Activated CD8-positive, alpha-beta memory T cell treated with anti-CD3 and anti-CD28 coated beads for 48 hours (primary cell): ENCODE results near the gene DOCK10.

Experiments used
- DNase-seq, 3 experiments: peaks; one replicate each; pipeline ENCODE4 v3.0.0-alpha.2; 2020; ENCODE audit warnings: low read depth in 2 of 3, low spot score in 2 of 3

Gene DOCK10

DNA sequence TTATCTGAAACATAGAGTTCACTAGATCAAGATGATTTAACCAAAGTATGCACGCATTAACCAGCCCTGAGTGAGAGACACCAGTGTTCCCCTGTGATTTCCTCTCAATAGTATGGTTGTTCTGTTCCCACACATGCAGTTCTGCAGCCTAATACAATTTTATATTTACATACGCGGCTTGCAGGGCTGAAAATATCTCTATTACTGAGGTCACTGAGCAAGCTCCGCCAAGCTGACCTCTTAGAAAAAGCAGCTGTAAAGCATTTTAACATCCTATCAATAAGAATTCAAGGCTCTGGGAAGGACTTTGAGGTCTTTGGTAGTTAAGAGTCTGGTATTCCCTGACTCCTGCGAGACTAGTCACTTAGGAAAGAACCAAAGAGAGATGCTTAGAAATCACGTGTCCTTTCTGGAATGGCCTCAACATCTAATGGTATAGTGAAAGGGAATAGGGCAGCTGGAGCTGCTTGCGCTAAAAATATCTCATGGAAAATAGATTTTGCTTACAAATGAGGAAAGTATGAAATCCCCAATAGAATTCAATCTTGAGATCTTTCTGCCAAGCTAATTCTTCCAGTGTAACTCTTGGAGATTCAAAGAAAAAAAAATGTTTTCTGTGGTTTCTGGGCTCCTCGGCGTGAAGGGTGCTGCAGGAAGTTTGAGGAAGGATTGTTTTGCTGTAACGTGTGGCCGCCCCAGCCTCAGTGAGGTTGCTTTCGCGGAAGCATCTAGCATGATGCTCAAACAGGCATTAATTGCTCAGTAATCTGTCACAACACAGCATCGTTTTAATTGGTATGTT, 59.2 kb downstream of the DOCK10 start:
- no peak for DNase-seq

DNA sequence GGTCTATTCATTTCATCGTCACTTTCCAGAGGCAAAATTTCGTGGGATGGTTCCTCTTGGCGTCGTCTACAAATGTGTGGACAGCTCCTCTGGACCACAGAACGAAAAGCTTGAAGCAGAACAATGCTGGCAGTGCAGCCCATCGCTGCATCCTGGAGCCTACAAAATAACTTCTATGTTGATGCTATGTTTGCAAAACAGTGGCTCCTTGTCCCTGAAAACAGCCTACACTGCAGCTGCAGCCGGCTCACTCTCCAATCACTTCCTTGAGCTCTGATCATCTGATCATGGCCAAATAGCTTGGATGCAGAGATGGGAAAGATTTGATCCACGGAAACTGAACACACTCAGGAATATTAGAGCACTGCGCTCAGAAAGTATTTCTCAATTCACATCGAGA, 60.0 kb downstream of the DOCK10 start:
- DNase-seq = no peak

- DNase-seq = no peak
Measured at GRCh38 chr2:224976629-224977525, 65.4 kb downstream of the DOCK10 start.

DNA sequence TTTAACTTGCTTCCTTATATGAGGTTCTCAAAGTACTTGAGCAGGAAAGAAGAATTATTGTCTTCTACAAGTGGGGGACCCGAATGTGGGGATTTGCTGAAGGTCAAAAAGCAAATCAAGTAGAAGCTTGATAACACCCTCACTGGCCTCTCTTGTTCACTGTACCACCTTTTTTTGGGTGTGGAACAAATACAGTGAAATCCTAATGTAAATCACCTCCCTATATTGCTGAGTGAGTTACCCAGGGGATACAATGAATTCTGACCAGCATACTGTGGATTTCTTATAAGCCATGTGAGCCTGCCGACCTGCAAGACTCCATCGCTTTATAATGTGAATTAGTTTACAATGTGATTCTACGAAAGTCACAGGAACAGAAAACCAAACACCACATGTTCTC, 66.5 kb downstream of the DOCK10 start:
- DNase-seq = no peak

DNA sequence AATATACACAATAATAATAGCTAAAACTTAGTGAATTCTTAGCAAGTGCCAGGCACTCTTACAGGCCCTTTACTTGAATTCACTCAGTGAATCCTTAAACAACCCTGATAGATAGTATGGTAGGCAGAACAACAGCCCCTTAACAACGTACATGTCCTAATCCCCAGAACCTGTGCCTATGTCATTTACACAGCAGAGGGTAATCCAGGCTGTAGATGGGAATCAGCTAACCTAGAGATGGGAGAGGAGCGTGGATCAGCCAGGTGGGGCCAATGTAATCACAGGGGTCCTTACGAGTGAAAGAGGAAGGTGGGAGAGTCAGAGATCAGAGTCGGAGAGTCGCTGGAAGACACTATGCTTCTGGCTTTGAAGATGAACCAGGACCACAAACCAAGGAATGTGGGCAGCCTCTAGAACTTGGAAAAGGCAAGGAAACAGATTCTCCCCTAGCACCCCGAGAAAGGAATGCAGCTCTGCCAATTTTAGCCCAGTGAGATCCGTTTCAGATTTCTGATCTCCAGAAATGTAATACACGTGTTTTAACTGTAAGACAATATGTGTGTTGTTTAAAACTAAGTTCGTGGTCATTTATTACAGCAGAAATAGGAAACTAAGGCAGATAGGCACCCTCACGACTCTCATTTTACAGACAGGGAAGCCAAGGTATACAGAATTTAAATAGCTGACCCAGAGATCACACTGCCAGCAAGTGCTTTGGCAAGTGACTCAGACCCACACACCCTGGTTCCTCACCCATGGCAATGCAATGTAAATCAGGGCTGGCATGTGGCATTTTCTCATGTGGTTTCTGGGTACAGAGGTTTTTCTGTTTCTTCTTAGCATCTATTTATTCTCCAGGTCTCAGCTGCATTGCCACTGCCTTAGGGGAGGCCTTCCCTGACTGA, 68.9 kb downstream of the DOCK10 start:
- DNase-seq = no peak

GRCh38 chr2:224971214-224971613, 71.1 kb downstream of the DOCK10 start:
- DNase-seq = no peak

- DNase-seq = no peak
Measured at GRCh38 chr2:224970311-224970710, 72.0 kb downstream of the DOCK10 start.

- DNase-seq = no peak
Measured at GRCh38 chr2:224969633-224970260, 72.5 kb downstream of the DOCK10 start.

DNA sequence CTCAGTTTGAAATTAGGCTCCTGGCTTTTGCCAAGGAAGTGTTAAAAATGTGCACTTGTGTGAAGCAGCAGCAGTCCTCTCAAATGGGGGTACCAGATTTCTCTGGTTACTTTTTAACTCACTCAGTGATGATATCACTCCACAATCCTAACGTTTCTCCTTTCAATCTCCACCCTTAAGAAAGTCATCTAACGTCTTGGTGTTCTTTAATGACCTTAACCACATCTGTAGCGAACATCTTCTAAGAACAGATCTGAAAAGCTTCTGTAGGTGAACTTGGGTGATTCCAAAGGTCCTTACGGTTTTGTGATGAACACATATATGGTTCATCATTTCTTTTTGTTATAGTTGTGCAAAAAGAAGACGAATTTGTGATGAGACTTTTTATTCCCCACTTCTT, 73.2 kb downstream of the DOCK10 start:
- DNase-seq = no peak

- DNase-seq = no peak
Measured at GRCh38 chr2:224968051-224968450, 74.2 kb downstream of the DOCK10 start.

DNA sequence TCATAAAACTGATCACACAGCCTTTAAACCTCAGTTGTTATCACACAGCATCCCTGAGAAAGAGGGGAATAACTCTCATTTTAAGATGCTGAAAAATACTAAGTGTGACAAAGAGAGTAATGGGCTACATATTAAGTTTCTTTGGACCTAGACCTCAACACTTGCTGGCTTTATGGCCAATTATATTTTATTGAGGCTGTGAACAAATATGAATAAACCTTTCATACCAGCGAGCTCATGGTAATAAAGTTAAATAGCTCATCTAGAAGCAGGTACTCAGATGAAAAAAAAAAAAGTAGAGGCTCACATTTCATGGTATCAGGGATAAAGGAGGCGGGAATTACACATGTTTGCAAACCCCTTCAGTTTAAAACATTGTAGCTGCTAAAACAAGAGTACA, 75.7 kb downstream of the DOCK10 start:
- no peak for DNase-seq

DNA sequence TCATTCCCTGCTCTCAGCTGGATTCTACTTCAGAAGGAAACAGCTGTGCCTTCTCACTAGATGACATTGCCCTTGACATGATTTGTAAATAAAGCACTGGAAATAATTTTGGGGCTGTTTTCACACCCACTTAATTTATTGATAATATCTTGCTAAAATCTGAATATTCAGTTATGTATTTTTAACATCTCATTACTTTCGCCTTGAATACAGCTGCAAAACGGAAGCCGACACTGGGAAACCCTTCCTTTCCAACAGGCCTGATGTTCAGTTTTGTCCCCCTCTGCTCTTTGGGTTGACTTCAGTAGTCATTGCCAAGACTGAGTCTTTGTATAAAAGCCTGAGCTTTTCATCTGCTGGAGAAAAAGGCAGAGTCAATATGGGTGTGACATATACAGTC, 82.7 kb downstream of the DOCK10 start:
- no peak for DNase-seq

- no peak for DNase-seq
Measured at GRCh38 chr2:224958873-224959272, 83.4 kb downstream of the DOCK10 start.

DNA sequence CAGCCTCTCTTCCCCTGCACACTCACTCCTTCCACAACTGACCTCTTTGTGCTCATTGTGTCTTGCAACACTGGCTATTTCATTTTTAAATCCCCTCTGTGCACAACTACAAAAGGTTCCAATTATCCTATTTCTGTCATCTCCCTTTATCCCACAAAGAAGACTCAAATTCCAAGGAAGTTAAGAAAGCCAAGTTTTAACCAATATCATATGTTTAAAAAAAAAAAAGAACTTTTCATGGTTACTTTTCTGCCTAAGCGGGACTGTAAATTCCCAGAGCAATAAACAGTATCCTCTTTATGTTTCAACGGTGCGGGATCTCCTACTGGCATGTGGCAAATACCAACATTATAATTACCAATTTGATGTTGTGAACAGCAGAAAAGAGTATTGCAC, 83.8 kb downstream of the DOCK10 start:
- DNase-seq = no peak

GRCh38 chr2:224957540-224958461, 84.5 kb downstream of the DOCK10 start:
- no peak for DNase-seq

GRCh38 chr2:224956706-224957105, 85.6 kb downstream of the DOCK10 start:
- DNase-seq = no peak

DNA sequence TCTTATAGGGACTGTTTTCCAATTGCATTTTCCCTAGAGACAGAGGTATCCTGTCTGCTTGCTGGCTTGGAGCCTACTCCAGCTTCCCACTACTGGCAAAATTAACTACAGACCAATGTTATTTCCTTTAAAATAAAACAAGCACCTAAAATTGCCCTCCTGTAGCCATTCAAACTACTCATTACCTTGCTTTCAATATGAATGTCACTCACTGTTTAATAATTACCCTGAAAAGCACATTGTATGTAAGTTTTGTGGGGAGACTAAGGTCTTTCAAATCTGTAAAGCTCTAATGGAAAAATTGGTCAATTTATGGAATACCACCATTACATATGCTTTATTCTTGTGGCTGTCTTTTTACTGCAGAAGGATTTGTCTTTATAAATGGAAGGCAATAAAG, 87.3 kb downstream of the DOCK10 start:
- no peak for DNase-seq

GRCh38 chr2:224952936-224953657, 89.2 kb downstream of the DOCK10 start:
- DNase-seq = no peak
